AG04450 (cell line): ENCODE results near the gene THEM5. TPM values are rescaled to one million over a fixed set of nuclear protein-coding genes. Genes with fewer than 3 reads are reported as not detected.

Experiments used
- CTCF ChIA-PET: fragments of 300-600, 350-600 bp; formaldehyde crosslinking; extraction: SDS; loops from one replicate; lab custom pipeline; 2022; ENCODE audit warnings: antibody characterized with exemption, inconsistent platforms; lab: Charles Lee
- POLR2A ChIA-PET: fragments of 350-600 bp; formaldehyde crosslinking; extraction: SDS; loops from one replicate; lab custom pipeline; 2021; ENCODE audit warnings: antibody characterized with exemption, inconsistent platforms; lab: Yijun Ruan, JAX
- DNase-seq: peaks from one replicate; pipeline ENCODE4 v3.0.0-alpha.2; 2011; ENCODE audit warnings: low read depth, low spot score
- H3K27ac ChIP-seq: one replicate; pipeline ENCODE4 v1.5.1; 2012; ENCODE audit warnings: low read depth, low read length, control low read depth
- H3K27me3 ChIP-seq: one replicate; pipeline ENCODE4 v1.6.0; 2012; ENCODE audit warnings: low read length; ENCODE audit not compliant: control insufficient read depth, insufficient read depth
- H3K4me3 ChIP-seq: 2 replicates; pipeline ENCODE4 v1.5.1; 2011; ENCODE audit warnings: mild to moderate bottlenecking, low read depth, low read length, control low read depth
- H3K9me3 ChIP-seq: 2 replicates; pipeline ENCODE4 v1.5.1; 2012; ENCODE audit warnings: low read length; ENCODE audit not compliant: control insufficient read depth, insufficient read depth
- polyA plus RNA-seq: library from polyadenylated mRNA; depleted of rRNA; stranded (reverse); fragments of >200 nt; gene quantifications from 2 replicates; pipeline ENCODE4 v1.2.3, GENCODE V29; 2011
- TF ChIP-seq, protein P1 (sequence below): IDR thresholded peaks from 2 replicates; pipeline ENCODE4 v1.5.1; 2011; ENCODE audit warnings: low read depth, low read length, control low read depth, inconsistent platforms

Gene THEM5
- polyA plus RNA-seq, 1 experiment, result not detected

DNA sequence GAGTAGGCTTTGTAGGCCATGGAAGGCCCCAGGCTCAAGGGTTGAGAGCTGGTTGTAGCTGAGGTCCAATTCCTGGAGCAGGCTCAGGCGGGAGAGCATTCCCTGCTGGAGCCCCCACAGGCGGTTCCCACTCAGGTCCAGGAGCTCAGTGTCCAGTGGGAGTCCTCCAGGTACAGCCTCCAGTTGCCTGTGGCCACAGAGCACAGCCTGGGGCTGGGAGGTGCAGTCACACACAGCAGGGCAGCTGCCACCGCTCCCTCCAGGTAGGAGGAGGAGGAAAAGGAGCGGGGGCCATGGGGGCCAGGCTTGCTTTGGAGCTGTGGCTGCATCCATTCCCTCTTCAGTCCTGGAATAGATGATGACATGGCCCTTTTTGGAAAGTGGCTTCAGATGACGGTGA, 51.1 kb downstream of the THEM5 start:
- CTCF ChIA-PET, result no interaction called here
- peaks cover 76% of the 10 kb centered on the region for H3K27me3 ChIP-seq
- TF ChIP-seq, protein P1, sequence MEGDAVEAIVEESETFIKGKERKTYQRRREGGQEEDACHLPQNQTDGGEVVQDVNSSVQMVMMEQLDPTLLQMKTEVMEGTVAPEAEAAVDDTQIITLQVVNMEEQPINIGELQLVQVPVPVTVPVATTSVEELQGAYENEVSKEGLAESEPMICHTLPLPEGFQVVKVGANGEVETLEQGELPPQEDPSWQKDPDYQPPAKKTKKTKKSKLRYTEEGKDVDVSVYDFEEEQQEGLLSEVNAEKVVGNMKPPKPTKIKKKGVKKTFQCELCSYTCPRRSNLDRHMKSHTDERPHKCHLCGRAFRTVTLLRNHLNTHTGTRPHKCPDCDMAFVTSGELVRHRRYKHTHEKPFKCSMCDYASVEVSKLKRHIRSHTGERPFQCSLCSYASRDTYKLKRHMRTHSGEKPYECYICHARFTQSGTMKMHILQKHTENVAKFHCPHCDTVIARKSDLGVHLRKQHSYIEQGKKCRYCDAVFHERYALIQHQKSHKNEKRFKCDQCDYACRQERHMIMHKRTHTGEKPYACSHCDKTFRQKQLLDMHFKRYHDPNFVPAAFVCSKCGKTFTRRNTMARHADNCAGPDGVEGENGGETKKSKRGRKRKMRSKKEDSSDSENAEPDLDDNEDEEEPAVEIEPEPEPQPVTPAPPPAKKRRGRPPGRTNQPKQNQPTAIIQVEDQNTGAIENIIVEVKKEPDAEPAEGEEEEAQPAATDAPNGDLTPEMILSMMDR, result no peak

DNA sequence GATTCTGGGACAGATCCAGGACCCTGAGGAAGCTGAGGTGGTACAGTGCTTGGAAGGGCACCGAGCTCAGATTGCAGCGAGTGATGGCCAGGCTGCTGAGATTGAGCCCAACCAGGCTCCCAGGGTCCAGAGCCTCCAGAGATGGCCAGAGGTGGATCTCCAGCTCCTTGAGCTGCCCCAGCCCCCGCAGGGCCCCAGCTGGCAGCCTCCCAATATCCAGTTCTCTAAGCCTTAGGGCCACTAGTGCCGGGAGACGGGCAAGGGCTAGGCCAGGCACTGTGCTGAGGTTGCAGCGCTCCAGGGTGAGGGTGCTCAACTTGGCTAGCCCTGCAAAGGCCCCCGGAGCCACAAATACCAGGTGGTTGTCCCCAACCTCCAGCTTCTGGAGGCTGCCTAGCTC, 51.7 kb downstream of the THEM5 start:
- ChIA-PET CTCF (no interaction called here), POLR2A (no interaction called here)
- TF ChIP-seq, protein P1, result no peak
- no peak for DNase-seq
- no peak overlapping the region for H3K27ac ChIP-seq
- H3K27me3 ChIP-seq, result peaks cover 74% of the 10 kb centered on the region
- H3K9me3 ChIP-seq, result no peaks in the 10 kb centered on the region; the same call in 1 of the 2 replicates
- H3K4me3 ChIP-seq, result no peak overlapping the region

More for the DNA sequence above, 51.1 kb downstream of the THEM5 start:
- no peak overlapping the region for H3K4me3 ChIP-seq
- H3K9me3 ChIP-seq, result no peaks in the 10 kb centered on the region; the same call in 1 of the 2 replicates
- no peak overlapping the region for H3K27ac ChIP-seq
- DNase-seq, result no peak
- POLR2A ChIA-PET, result no interaction called here

DNA sequence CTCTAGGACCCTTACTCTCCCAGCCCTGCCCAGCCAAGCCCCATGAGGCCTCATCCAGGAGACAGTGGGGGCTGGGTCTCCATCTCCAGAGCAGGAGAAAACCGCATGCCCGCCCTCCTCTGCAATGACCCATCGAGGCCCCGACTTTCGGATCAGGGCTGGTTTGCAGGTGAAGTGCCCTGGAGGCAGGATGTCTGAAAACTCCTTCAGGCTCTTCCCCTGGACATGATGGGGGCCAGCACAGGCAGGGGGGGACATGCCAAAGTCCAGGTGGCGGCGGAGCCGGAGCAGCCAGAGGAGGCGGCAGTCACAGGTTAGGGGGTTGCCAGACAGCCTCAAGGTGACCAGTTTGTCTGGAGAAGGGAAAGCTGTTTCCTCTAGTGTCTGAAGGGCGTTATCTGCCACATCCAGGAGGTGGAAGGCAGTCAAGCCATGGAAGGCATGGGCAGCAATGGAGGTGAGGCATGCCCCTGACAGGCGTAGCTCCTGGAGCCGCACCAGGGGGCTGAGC, 52.1 kb downstream of the THEM5 start:
- no peak overlapping the region for H3K4me3 ChIP-seq
- ChIA-PET POLR2A (no interaction called here), CTCF (no interaction called here)
- H3K9me3 ChIP-seq, result no peaks in the 10 kb centered on the region; the same call in 1 of the 2 replicates
- no peak overlapping the region for H3K27ac ChIP-seq
- H3K27me3 ChIP-seq, result peaks cover 72% of the 10 kb centered on the region
- TF ChIP-seq, protein P1, result no peak
- no peak for DNase-seq

DNA sequence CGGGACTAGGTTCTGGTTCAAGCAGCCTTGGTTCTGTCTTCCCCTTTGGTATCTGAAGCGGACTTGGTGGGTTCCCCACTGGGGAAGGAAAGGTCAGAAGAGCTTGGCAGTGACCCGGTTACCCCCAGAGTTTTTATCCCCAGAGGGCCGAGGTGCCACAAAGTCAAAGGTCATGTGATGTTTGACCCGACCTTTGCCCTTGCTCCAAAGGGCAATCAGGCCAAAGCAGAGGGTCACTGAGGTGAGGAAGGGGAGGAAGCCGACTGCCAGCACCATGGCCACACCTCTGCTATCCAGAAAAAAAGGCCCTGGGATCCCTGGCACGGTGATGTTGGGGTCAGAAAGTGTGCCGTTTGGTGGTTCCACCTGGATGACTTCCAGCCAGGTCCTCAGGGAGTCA, 52.7 kb downstream of the THEM5 start:
- POLR2A ChIA-PET, result no interaction called here
- H3K9me3 ChIP-seq, result no peaks in the 10 kb centered on the region; the same call in 1 of the 2 replicates
- TF ChIP-seq, protein P1, result no peak
- peaks cover 72% of the 10 kb centered on the region for H3K27me3 ChIP-seq
- no peak overlapping the region for H3K27ac ChIP-seq
- no peak overlapping the region for H3K4me3 ChIP-seq
- CTCF ChIA-PET, result no interaction called here
- no peak for DNase-seq

DNA sequence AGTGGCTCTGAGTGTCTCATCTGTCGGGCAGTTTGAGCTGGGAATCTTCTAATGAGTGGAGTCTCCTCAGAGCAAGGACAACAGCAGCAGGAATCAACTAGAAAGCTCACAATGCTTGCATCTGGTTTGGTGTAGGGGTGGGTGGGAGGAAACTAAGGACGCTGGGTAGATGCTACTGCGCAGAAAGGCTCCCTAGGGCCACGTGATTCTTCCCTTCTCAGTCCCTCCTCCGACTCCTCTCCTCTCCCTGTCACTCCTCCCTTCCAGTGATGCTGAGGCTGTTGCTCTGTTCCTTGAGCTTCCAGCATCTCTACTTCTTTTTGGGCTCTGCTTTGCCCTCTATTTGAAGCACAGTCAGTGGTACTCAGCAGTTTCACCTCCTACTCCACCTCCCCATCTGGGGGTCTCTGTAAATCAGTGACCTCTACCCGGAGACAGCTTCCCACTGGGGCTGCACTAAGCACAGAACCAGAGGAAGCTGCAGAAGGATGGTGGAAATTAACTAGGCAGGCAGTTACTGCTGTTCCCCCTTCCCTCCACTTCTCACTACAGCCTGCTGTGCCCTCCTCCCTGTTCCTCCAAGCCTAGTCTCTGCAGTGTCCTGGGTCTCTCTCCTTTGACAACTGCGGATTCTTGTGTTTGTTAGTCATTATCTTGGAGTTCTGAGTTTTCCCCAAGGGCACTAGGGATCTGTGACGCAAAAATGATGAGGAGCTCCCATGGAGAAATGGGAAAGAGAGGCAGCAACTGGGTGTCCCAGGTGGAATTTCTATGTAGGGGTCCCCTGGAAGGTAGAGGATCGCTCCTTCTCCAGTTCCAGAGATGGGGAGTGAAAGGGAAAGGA, 54.1 kb downstream of the THEM5 start:
- Histone ChIP-seq H3K4me3 (no peak overlapping the region), H3K9me3 (no peaks in the 10 kb centered on the region; the same call in 1 of the 2 replicates), H3K27me3 (peaks cover 60% of the 10 kb centered on the region), H3K27ac (no peak overlapping the region)
- no peak for DNase-seq
- POLR2A ChIA-PET, result no interaction called here
- TF ChIP-seq, protein P1, result no peak
- CTCF ChIA-PET, result no interaction called here
